GM18519 (cell line): ENCODE results near the gene ZSWIM7.
"Not testable (repeated sequence)": the region's sequence is repeated elsewhere in the genome, so short reads cannot be mapped to it uniquely, and the experiment has no call there.

Experiments used
- ATAC-seq: cut with Tn5 transposase; IDR thresholded peaks from one replicate; pipeline ENCODE4 v1.9.1; 2021; ENCODE audit warnings: mild to moderate bottlenecking, moderate library complexity; ENCODE audit not compliant: unreplicated experiment, low FRiP score

The ZSWIM7 gene

GRCh38 chr17:15999974-16000827 is 697 bp upstream of the ZSWIM7 start:
- peak; percentile 21 for ATAC-seq

GRCh38 chr17:15998031-15998562 is 1.4 kb downstream of the ZSWIM7 start:
- no peak for ATAC-seq

- ATAC-seq, result no peak
These were observed 3.2 kb downstream of the ZSWIM7 start for GRCh38 chr17:15996322-15996721.

- ATAC-seq, result no peak
These were observed 17.6 kb downstream of the ZSWIM7 start for GRCh38 chr17:15981646-15982580.

- peak; percentile 91 for ATAC-seq
These were observed 18.3 kb downstream of the ZSWIM7 start for GRCh38 chr17:15981208-15981607.

GRCh38 chr17:15979013-15979412 is 20.5 kb downstream of the ZSWIM7 start:
- ATAC-seq, result not testable (repeated sequence)

- no peak for ATAC-seq
These were observed 20.9 kb downstream of the ZSWIM7 start for GRCh38 chr17:15978606-15979005.

GRCh38 chr17:15977894-15978293 is 21.6 kb downstream of the ZSWIM7 start:
- ATAC-seq, result no peak

- ATAC-seq, result no peak
These were observed 25.7 kb downstream of the ZSWIM7 start for GRCh38 chr17:15973834-15974233.

GRCh38 chr17:15973016-15973415 is 26.5 kb downstream of the ZSWIM7 start:
- ATAC-seq, result no peak

GRCh38 chr17:15972497-15972951 is 27.0 kb downstream of the ZSWIM7 start:
- no peak for ATAC-seq

- ATAC-seq, result no peak
These were observed 27.6 kb downstream of the ZSWIM7 start for GRCh38 chr17:15971882-15972281.

GRCh38 chr17:15971098-15971678 is 28.3 kb downstream of the ZSWIM7 start:
- ATAC-seq, result no peak

GRCh38 chr17:15970500-15970899 is 29.0 kb downstream of the ZSWIM7 start:
- ATAC-seq, result no peak

- ATAC-seq, result no peak
These were observed 30.0 kb downstream of the ZSWIM7 start for GRCh38 chr17:15969463-15969862.

- no peak for ATAC-seq
These were observed 31.7 kb downstream of the ZSWIM7 start for GRCh38 chr17:15967706-15968399.

- no peak for ATAC-seq
These were observed 32.6 kb downstream of the ZSWIM7 start for GRCh38 chr17:15966879-15967248.

GRCh38 chr17:15966183-15966878 is 33.2 kb downstream of the ZSWIM7 start:
- no peak for ATAC-seq

- no peak for ATAC-seq
These were observed 34.0 kb downstream of the ZSWIM7 start for GRCh38 chr17:15965528-15965927.
